22Rv1 (cell line): Measurements from ENCODE around the gene KCNQ1.

Source experiments
- CTCF ChIP-seq: fragments of 450-650 bp; IDR thresholded peaks from 2 replicates; pipeline ENCODE4 v1.5.1; 2017; ENCODE audit warnings: mild to moderate bottlenecking
- ZFX ChIP-seq: fragments of 450-650 bp; IDR thresholded peaks from 2 replicates; pipeline ENCODE4 v1.6.1; 2017; ENCODE audit warnings: antibody characterized with exemption, borderline replicate concordance

- no peak for TF ChIP-seq CTCF
- TF ChIP-seq ZFX, result no peak
These were observed 291.9 kb downstream of the KCNQ1 start for GRCh38 chr11:2736577-2737225.
